MCF 10A (cell line): ENCODE data around the gene IGSF6. TPM values are rescaled to one million over a fixed set of nuclear protein-coding genes. Genes with fewer than 3 reads are reported as not detected.

Experiments used
- BruUV-seq: library from RNA; stranded (reverse); fragments of 400-500 nt; replicated peaks from 2 replicates; lab custom pipeline; 2021; lab: Mats Ljungman, UMichigan
- CTCF ChIA-PET: fragments of 300-600 bp; sonication (Branson Sonifier 250); formaldehyde crosslinking; extraction: SDS; loops from one replicate; lab custom pipeline; 2021; ENCODE audit warnings: antibody characterized with exemption, inconsistent platforms; lab: Yijun Ruan, JAX
- POLR2A ChIA-PET: fragments of 300-600, 350-650 bp; sonication (Branson Sonifier 250); formaldehyde crosslinking; extraction: SDS; loops from one replicate; lab custom pipeline; 2020; ENCODE audit warnings: antibody characterized with exemption, inconsistent platforms; lab: Yijun Ruan, JAX
- DNase-seq: peaks from one replicate; pipeline ENCODE4 v3.0.0-alpha.2; 2018; ENCODE audit not compliant: unreplicated experiment
- H3K27ac Mint-ChIP-seq: one replicate; pipeline ENCODE4 v1.8.0; 2022; ENCODE audit warnings: mild to moderate bottlenecking, low read depth, mixed read lengths; ENCODE audit not compliant: unreplicated experiment
- H3K27me3 Mint-ChIP-seq: one replicate; pipeline ENCODE4 v1.8.0; 2022; ENCODE audit warnings: mixed read lengths; ENCODE audit not compliant: insufficient read depth, unreplicated experiment
- H3K36me3 Mint-ChIP-seq: one replicate; pipeline ENCODE4 v1.8.0; 2022; ENCODE audit warnings: mild to moderate bottlenecking, moderate library complexity, mixed read lengths; ENCODE audit not compliant: insufficient read depth, unreplicated experiment
- H3K4me1 Mint-ChIP-seq: one replicate; pipeline ENCODE4 v1.8.0; 2022; ENCODE audit warnings: mixed read lengths; ENCODE audit not compliant: insufficient read depth, unreplicated experiment
- H3K4me3 Mint-ChIP-seq: one replicate; pipeline ENCODE4 v1.8.0; 2022; ENCODE audit warnings: mild to moderate bottlenecking, moderate library complexity, mixed read lengths; ENCODE audit not compliant: unreplicated experiment
- H3K9me3 Mint-ChIP-seq: one replicate; pipeline ENCODE4 v1.8.0; 2022; ENCODE audit warnings: mixed read lengths; ENCODE audit not compliant: unreplicated experiment
- CTCF ChIP-seq: fragments of 200-600 bp; IDR thresholded peaks from one replicate; pipeline ENCODE4 v1.8.0; 2022; ENCODE audit warnings: antibody characterized with exemption, mild to moderate bottlenecking; ENCODE audit not compliant: unreplicated experiment
- intact Hi-C: fragments of 100-400 bp; cut with micrococcal nuclease; formaldehyde crosslinking; loops from 2 replicates; pipeline ENCODE4 v1.14.1; 2022
- total RNA-seq: library from RNA; stranded (reverse); gene quantifications from 2 replicates; pipeline ENCODE4 v1.2.3, GENCODE V29; 2022

IGSF6 gene
- total RNA-seq, 1 experiment from 2014 or later, result not detected

GRCh38 chr16:21667575-21667974 lies 15.2 kb upstream of the IGSF6 start:
- ChIA-PET POLR2A (interaction anchor here (0.9 kb wide), 1 partner anchor 51 kb away, joined by 3 read pairs; no protein-coding TSS in a partner anchor), CTCF (interaction anchor here (0.8 to 3.0 kb wide), 4 partner anchors 10 to 16 kb away, joined by 3 to 25 read pairs (median 4); no protein-coding TSS in a partner anchor)
- no TSS peak for BruUV-seq
- H3K9me3 Mint-ChIP-seq, result no peaks in the 10 kb centered on the region
- no peak for DNase-seq
- intact Hi-C loops, result no loop called here
- peaks cover 4% of the 10 kb centered on the region for H3K36me3 Mint-ChIP-seq
- TF ChIP-seq CTCF, result no peak
- H3K4me3 Mint-ChIP-seq, result no peak overlapping the region
- no peak overlapping the region for H3K27ac Mint-ChIP-seq
- no peaks in the 10 kb centered on the region for H3K4me1 Mint-ChIP-seq
- peaks cover 14% of the 10 kb centered on the region for H3K27me3 Mint-ChIP-seq

- no TSS peak for BruUV-seq
- DNase-seq, result no peak
- TF ChIP-seq CTCF, result no peak
- intact Hi-C loops, result no loop called here
- Mint-ChIP-seq H3K9me3 (no peaks in the 10 kb centered on the region), H3K4me1 (no peaks in the 10 kb centered on the region), H3K4me3 (no peak overlapping the region), H3K27ac (no peak overlapping the region), H3K27me3 (peaks cover 14% of the 10 kb centered on the region), H3K36me3 (peaks cover 4% of the 10 kb centered on the region)
- CTCF ChIA-PET, result interaction anchor here (1.1 to 3.0 kb wide), 2 partner anchors 10 to 27 kb away, joined by 3 to 25 read pairs; no protein-coding TSS in a partner anchor
- POLR2A ChIA-PET, result interaction anchor here (0.9 kb wide), 1 partner anchor 52 kb away, joined by 3 read pairs; no protein-coding TSS in a partner anchor
These were observed 14.4 kb upstream of the IGSF6 start for GRCh38 chr16:21666772-21667171.

GRCh38 chr16:21664801-21665492 lies 12.5 kb upstream of the IGSF6 start:
- no peak for TF ChIP-seq CTCF
- intact Hi-C loops, result no loop called here
- no peak overlapping the region for H3K27ac Mint-ChIP-seq
- no peaks in the 10 kb centered on the region for H3K4me1 Mint-ChIP-seq
- H3K9me3 Mint-ChIP-seq, result no peaks in the 10 kb centered on the region
- H3K27me3 Mint-ChIP-seq, result peaks cover 5% of the 10 kb centered on the region
- ChIA-PET POLR2A (no interaction called here), CTCF (interaction anchor here (0.6 to 3.0 kb wide), 4 partner anchors 8 to 362 kb away, joined by 3 to 25 read pairs (median 6); no protein-coding TSS in a partner anchor)
- no TSS peak for BruUV-seq
- no peak overlapping the region for H3K4me3 Mint-ChIP-seq
- DNase-seq, result no peak
- H3K36me3 Mint-ChIP-seq, result peaks cover 4% of the 10 kb centered on the region

GRCh38 chr16:21663889-21664647 lies 11.7 kb upstream of the IGSF6 start, which contains the start of gene OTOA:
TSS of gene OTOA (plus strand) at chr16:21663968. CDS start at chr16:21678515, 14,547 bp downstream.
- H3K4me3 Mint-ChIP-seq, result no peak within 1 kb of the TSS

More at GRCh38 chr16:21663889-21664647, 11.7 kb upstream of the IGSF6 start, which contains the start of gene OTOA:
- BruUV-seq, result no TSS peak
- CTCF ChIA-PET, result interaction anchor here (1.4 kb wide), 1 partner anchor 44 kb away, joined by 8 read pairs; no protein-coding TSS in a partner anchor
- Mint-ChIP-seq H3K4me1 (no peaks in the 10 kb centered on the region), H3K27ac (no peak within 1 kb of the TSS), H3K27me3 (no peaks in the 10 kb centered on the region), H3K36me3 (peaks cover 4% of the 10 kb centered on the region), H3K9me3 (no peaks in the 10 kb centered on the region)
- no peak for DNase-seq
- intact Hi-C loops, result no loop called here
- POLR2A ChIA-PET, result no interaction called here
- TF ChIP-seq CTCF, result no peak
